ENCODE measurements around the gene FARS2. TPM values are rescaled to one million over a fixed set of nuclear protein-coding genes. Genes with fewer than 3 reads are reported as not detected.

The FARS2 gene
- total and polyA plus RNA-seq, 12 donors = 7.6 to 22.4 (median 20.8) TPM

DNA sequence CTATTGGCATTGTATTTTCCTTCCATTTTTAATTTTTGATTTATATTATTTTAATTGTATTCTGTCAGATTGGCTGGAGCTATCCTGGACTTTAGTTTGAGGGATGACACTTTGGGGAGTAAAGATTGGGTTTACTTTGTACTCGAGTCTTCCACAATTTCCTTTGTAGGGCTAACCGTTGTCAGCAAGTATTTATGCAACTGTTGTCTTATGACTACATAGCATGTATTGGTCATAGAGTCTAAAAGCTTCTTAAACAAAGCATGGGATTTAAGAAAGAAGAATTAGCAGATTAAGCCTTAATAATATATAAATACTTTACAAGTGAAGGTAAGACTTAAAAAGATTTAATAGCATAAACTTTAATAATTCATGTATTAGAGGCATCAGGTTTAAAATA lies 19.6 kb downstream of the FARS2 start:
- intact Hi-C loops (cut with DNase I) = no loop called here
- DNase-seq (no peak), ATAC-seq (no peak)
- TF ChIP-seq, protein P1, sequence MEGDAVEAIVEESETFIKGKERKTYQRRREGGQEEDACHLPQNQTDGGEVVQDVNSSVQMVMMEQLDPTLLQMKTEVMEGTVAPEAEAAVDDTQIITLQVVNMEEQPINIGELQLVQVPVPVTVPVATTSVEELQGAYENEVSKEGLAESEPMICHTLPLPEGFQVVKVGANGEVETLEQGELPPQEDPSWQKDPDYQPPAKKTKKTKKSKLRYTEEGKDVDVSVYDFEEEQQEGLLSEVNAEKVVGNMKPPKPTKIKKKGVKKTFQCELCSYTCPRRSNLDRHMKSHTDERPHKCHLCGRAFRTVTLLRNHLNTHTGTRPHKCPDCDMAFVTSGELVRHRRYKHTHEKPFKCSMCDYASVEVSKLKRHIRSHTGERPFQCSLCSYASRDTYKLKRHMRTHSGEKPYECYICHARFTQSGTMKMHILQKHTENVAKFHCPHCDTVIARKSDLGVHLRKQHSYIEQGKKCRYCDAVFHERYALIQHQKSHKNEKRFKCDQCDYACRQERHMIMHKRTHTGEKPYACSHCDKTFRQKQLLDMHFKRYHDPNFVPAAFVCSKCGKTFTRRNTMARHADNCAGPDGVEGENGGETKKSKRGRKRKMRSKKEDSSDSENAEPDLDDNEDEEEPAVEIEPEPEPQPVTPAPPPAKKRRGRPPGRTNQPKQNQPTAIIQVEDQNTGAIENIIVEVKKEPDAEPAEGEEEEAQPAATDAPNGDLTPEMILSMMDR (IDR thresholded peaks at IDR 0.05) = no peak
- H3K4me1 ChIP-seq = peaks cover 0 to 12% (median 0%) of the 10 kb centered on the region in 9 donors
- no peaks in the 10 kb centered on the region for H3K9me3 ChIP-seq
- no peaks in the 10 kb centered on the region for H3K27me3 ChIP-seq
- H3K4me3 ChIP-seq = no peak overlapping the region
- 81 to 85% methylated on average over 2 of the region's 2 CpGs for WGBS, 2 donors
- no peaks in the 10 kb centered on the region for H3K36me3 ChIP-seq
- no peak overlapping the region for H3K27ac ChIP-seq

DNA sequence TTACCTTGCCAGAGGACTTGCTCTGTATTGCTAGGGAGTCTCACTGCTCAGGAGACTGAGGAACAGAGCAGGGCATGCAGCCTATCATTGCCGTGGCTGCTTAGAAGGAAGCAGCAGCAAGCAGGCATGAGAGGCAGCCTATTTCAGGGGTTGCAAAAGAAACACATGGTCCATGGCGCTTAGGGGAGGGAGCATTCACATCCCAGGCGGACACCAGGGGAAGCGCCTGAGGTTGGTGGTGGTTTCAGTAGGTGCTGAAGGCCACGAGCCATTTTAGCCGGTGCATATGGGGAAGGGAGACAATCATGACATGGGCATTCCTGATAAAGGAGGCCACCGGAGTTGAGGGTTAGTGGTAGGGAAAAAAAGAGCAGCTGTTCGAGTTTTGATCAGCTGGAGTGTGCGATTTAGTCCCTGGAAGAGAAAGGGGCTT lies 20.9 kb downstream of the FARS2 start:
- no peak overlapping the region for H3K4me3 ChIP-seq
- WGBS, 2 donors = 78 to 82% methylated on average over 9 of the region's 9 CpGs
- no peaks in the 10 kb centered on the region for H3K9me3 ChIP-seq
- H3K27me3 ChIP-seq = no peaks in the 10 kb centered on the region
- intact Hi-C loops (cut with DNase I) = no loop called here
- TF ChIP-seq, protein P1 (IDR thresholded peaks at IDR 0.05) = no peak
- DNase-seq = no peak
- H3K4me1 ChIP-seq = peaks cover under 1 to 22% (median 6%) of the 10 kb centered on the region in 9 donors
- no peak overlapping the region for H3K27ac ChIP-seq
- peak in 1 of 8 donors; percentile 14 for ATAC-seq
- no peaks in the 10 kb centered on the region for H3K36me3 ChIP-seq

DNA sequence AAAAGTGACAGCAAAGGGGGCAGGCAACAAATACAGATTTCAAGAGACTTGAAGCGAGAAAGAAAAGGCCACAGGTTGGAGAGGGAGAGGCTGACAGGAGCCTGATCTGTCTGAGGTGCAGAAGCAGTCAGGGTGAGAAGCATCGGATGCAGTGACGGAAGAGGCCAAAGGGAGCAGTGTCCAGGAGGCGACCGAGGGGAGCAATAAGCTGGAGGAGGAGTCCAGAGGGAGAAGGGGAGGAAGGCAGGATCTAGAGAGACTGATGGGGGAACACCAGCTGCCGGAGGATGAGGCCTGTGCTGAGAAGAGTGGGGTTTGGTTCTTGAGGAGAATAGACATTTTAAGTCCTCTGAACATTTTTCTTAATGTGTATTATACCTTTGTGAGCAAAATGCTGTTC lies 23.8 kb downstream of the FARS2 start:
- TF ChIP-seq, protein P1 (IDR thresholded peaks at IDR 0.05) = no peak
- H3K27ac ChIP-seq = no peak overlapping the region
- H3K36me3 ChIP-seq = no peaks in the 10 kb centered on the region
- DNase-seq (no peak), ATAC-seq (no peak)
- intact Hi-C loops (cut with DNase I) = no loop called here
- 88 to 89% methylated on average over 6 of the region's 6 CpGs for WGBS, 2 donors
- no peaks in the 10 kb centered on the region for H3K9me3 ChIP-seq
- no peaks in the 10 kb centered on the region for H3K27me3 ChIP-seq
- no peak overlapping the region for H3K4me3 ChIP-seq
- H3K4me1 ChIP-seq = peaks cover 6 to 32% (median 17%) of the 10 kb centered on the region in 9 donors

DNA sequence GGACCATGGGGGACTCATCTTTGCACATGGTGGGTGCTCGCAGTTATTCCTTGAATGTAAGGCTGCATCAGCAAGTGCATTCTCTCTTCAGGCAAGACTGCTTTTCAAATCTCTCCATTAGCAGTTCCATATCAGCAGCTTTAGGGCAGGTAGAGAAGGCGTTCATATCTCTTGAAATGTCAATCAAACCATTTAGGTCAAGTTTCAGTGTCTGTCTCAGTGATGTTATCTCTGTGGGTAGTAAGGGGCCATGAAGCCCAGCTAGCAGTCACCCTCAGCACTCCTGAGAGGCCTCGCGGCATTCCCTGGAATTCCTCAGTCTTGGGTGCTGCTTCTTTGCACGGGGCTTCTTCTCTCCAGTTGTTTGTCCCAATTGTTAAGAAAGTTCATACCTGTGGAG lies 24.2 kb downstream of the FARS2 start:
- no peak for DNase-seq
- WGBS, 2 donors = 88 to 95% methylated on average over 5 of the region's 5 CpGs
- TF ChIP-seq, protein P1 (IDR thresholded peaks at IDR 0.05) = no peak
- no peaks in the 10 kb centered on the region for H3K9me3 ChIP-seq
- ATAC-seq = no peak
- H3K4me3 ChIP-seq = no peak overlapping the region
- intact Hi-C loops (cut with DNase I) = no loop called here
- H3K27me3 ChIP-seq = no peaks in the 10 kb centered on the region
- H3K36me3 ChIP-seq = no peaks in the 10 kb centered on the region
- no peak overlapping the region for H3K27ac ChIP-seq
- H3K4me1 ChIP-seq = peaks cover 6 to 28% (median 17%) of the 10 kb centered on the region in 9 donors

Data from heart right ventricle (tissue), 16 donors.